ENCODE measurements around the gene AGER.

Gene AGER

GRCh38 chr6:32167761-32168262 is 16.2 kb downstream of the AGER start:
- no peak for DNase-seq

- no peak for DNase-seq
Measured at GRCh38 chr6:32167154-32167760, 16.8 kb downstream of the AGER start.

GRCh38 chr6:32166411-32167061 is 17.5 kb downstream of the AGER start:
- no peak for DNase-seq

- no peak for DNase-seq
Measured at GRCh38 chr6:32164295-32164694, 19.8 kb downstream of the AGER start, which contains the start of gene EGFL8. Gene EGFL8, plus strand, starts transcription at chr6:32164595. Its CDS starts 1,571 bp downstream, at chr6:32166166.

GRCh38 chr6:32163559-32164258 is 20.3 kb downstream of the AGER start:
- no peak for DNase-seq

- no peak for DNase-seq
Measured at GRCh38 chr6:32158052-32158451, 26.0 kb downstream of the AGER start.

GRCh38 chr6:32156891-32157290 is 27.2 kb downstream of the AGER start:
- DNase-seq: no peak

- peak; percentile 82 for DNase-seq
Measured at GRCh38 chr6:32154514-32155161, 29.4 kb downstream of the AGER start.

GRCh38 chr6:32153564-32154513 is 30.2 kb downstream of the AGER start, which contains the start of gene PPT2:
Gene PPT2, plus strand, starts transcription at chr6:32154141. Its CDS starts 454 bp downstream, at chr6:32154595.
- DNase-seq: peak; percentile 96

GRCh38 chr6:32152769-32153563 is 31.1 kb downstream of the AGER start:
- peak; percentile 27 for DNase-seq

GRCh38 chr6:32151863-32152768 is 31.9 kb downstream of the AGER start, which contains the start of gene PRRT1:
Gene PRRT1, minus strand, starts transcription at chr6:32151939. Its CDS starts 112 bp downstream, at chr6:32151827.
- DNase-seq: peak; percentile 33

- peak; percentile 28 for DNase-seq
Measured at GRCh38 chr6:32151181-32151862, 32.7 kb downstream of the AGER start.

GRCh38 chr6:32149932-32150870 is 33.9 kb downstream of the AGER start:
- DNase-seq: peak; percentile 25

GRCh38 chr6:32149092-32149755 is 34.8 kb downstream of the AGER start:
- DNase-seq: no peak

- peak; percentile 81 for DNase-seq
Measured at GRCh38 chr6:32148289-32149091, 35.6 kb downstream of the AGER start.

- DNase-seq: no peak
Measured at GRCh38 chr6:32147401-32148132, 36.5 kb downstream of the AGER start.
